K562 (cell line): ENCODE measurements around the gene C11orf91. TPM values are rescaled to one million over a fixed set of nuclear protein-coding genes. Genes with fewer than 3 reads are reported as not detected.
A peak's percentile ranks its signal among the peaks of the same experiment; 100 is the strongest.

Experiments
- ATF1 ChIP-seq, 2 experiments: fragments of 450-650 bp in 1 of 2; IDR thresholded peaks; 2 replicates each; pipeline ENCODE4 v1.6.1; 2016; ENCODE audit warnings: missing compliant biosample characterization in 1 of 2, missing genetic modification characterization in 1 of 2
- BACH1 ChIP-seq: fragments of 200-800 bp; sonication (Bioruptor generic); IDR thresholded peaks from 2 replicates; pipeline ENCODE4 v1.6.1; 2016; ENCODE audit warnings: missing genetic modification characterization, missing compliant biosample characterization
- ESRRA ChIP-seq: fragments of 450-650 bp; IDR thresholded peaks from 2 replicates; pipeline ENCODE4 v1.6.1; 2014; ENCODE audit warnings: low read depth, mild to moderate bottlenecking, moderate library complexity, borderline replicate concordance
- FOXK2 ChIP-seq, 2 experiments: fragments of 450-650 bp; IDR thresholded peaks in 1 of 2; conservative IDR thresholded peaks in 1 of 2; 2 replicates each; pipeline ENCODE4 v1.6.1; 2016; ENCODE audit warnings: low read depth in 2 of 2, mild to moderate bottlenecking in 1 of 2
- HMG20B ChIP-seq: fragments of 250-450 bp; sonication (Bioruptor Pico); IDR thresholded peaks from 2 replicates; pipeline ENCODE4 v1.5.0; 2021; ENCODE audit warnings: mild to moderate bottlenecking
- HOXB6 ChIP-seq: fragments of 250-450 bp; sonication (Bioruptor Pico); IDR thresholded peaks from 2 replicates; pipeline ENCODE4 v1.5.1; 2022; ENCODE audit warnings: mild to moderate bottlenecking, borderline replicate concordance
- NBN ChIP-seq: fragments of 450-650 bp; IDR thresholded peaks from 2 replicates; pipeline ENCODE4 v1.6.1; 2016; ENCODE audit warnings: low read depth, mild to moderate bottlenecking
- NR1H2 ChIP-seq: sonication (generic); formaldehyde crosslinking; IDR thresholded peaks from 2 replicates; pipeline ENCODE4 v1.4.0; 2020; ENCODE audit warnings: mild to moderate bottlenecking, missing genetic modification reagents
- PKNOX1 ChIP-seq: fragments of 450-650 bp; IDR thresholded peaks from 2 replicates; pipeline ENCODE4 v1.6.1; 2016
- PTBP1 ChIP-seq: fragments of 200-400 bp; formaldehyde crosslinking; IDR thresholded peaks from 2 replicates; pipeline ENCODE4 v1.6.1; 2017; ENCODE audit warnings: low read depth, low read length
- SMAD2 ChIP-seq: fragments of 150-350 bp; IDR thresholded peaks from 2 replicates; pipeline ENCODE4 v1.6.1; 2014; ENCODE audit warnings: low read depth, mild to moderate bottlenecking, low read length
- SOX6 ChIP-seq: fragments of 450-650 bp; IDR thresholded peaks from 2 replicates; pipeline ENCODE4 v1.6.1; 2014; ENCODE audit warnings: mild to moderate bottlenecking
- TEAD4 ChIP-seq, 2 experiments: sonication (generic) in 1 of 2; formaldehyde crosslinking in 1 of 2; IDR thresholded peaks; 2 replicates each; pipeline versions ENCODE4 v1.6.1 to v1.8.0; 2012 to 2022; ENCODE audit warnings: borderline replicate concordance in 1 of 2, inconsistent platforms in 1 of 2, low read length in 1 of 2, mild to moderate bottlenecking in 1 of 2, missing genetic modification reagents in 1 of 2
- ZBTB26 ChIP-seq: fragments of 450-650 bp; formaldehyde crosslinking; IDR thresholded peaks from 2 replicates; pipeline ENCODE4 v1.4.0; 2022; ENCODE audit warnings: missing genetic modification characterization
- ZNF133 ChIP-seq: fragments of 250-450 bp; sonication (Bioruptor Pico); IDR thresholded peaks from 2 replicates; pipeline ENCODE4 v1.4.0; 2020; ENCODE audit warnings: mild to moderate bottlenecking
- ZNF197 ChIP-seq: fragments of 200-800 bp; sonication (Bioruptor generic); IDR thresholded peaks from 2 replicates; pipeline ENCODE4 v1.6.1; 2016; ENCODE audit warnings: low read depth, missing genetic modification characterization, missing compliant biosample characterization
- ZNF395 ChIP-seq: fragments of 200-800 bp; sonication (Bioruptor generic); IDR thresholded peaks from 2 replicates; pipeline ENCODE4 v1.6.1; 2017; ENCODE audit warnings: missing genetic modification characterization, missing compliant biosample characterization
- ZNF41 ChIP-seq: fragments of 250-450 bp; sonication (Bioruptor Pico); conservative IDR thresholded peaks from 2 replicates; pipeline ENCODE4 v1.4.0; 2020; ENCODE audit warnings: mild to moderate bottlenecking
- ZNF589 ChIP-seq: fragments of 200-800 bp; sonication (Bioruptor generic); IDR thresholded peaks from 2 replicates; pipeline ENCODE4 v1.6.1; 2016; ENCODE audit warnings: low read depth, missing genetic modification characterization, missing compliant biosample characterization
- ZNF699 ChIP-seq: fragments of 250-450 bp; sonication (Bioruptor Pico); IDR thresholded peaks from 2 replicates; pipeline ENCODE4 v1.8.0; 2021; ENCODE audit warnings: mild to moderate bottlenecking, moderate library complexity; ENCODE audit not compliant: insufficient replicate concordance
- polyA plus RNA-seq, 8 experiments: library from polyadenylated mRNA; depleted of rRNA in 4 of 8; stranded (reverse) in 5 of 8; unstranded in 3 of 8; fragments of >200 nt; fragmentation: Nextera tagmentation in 2 of 8; fragmentation: Illumina TruSeq in 1 of 8; extraction: Ambion mirVana in 2 of 8; extraction: Trizol in 1 of 8; gene quantifications; 2 replicates each; pipeline versions ENCODE4 v1.2.1 to v1.2.3, GENCODE V29; 2011 to 2014; ENCODE audit warnings: inconsistent platforms in 1 of 8, missing spikeins in 1 of 8
- total RNA-seq, 7 experiments: library from RNA; depleted of rRNA in 6 of 7; stranded (reverse); fragments of >200 nt in 6 of 7; fragmentation: Illumina TruSeq in 2 of 7; extraction: Trizol in 2 of 7; gene quantifications; 2 replicates each; pipeline versions ENCODE4 v1.2.1 to v1.2.3, GENCODE V29; 2011 to 2021; ENCODE audit warnings: low replicate concordance in 1 of 7
- TF ChIP-seq, protein P1 (sequence below): fragments of 450-650 bp; IDR thresholded peaks from 2 replicates; pipeline ENCODE4 v1.6.1; 2016; ENCODE audit warnings: mild to moderate bottlenecking

Gene C11orf91
- total and polyA plus RNA-seq, 9 of the 15 experiments (the other 6 are each of a cell fraction or from before 2014, with no cell fraction given): not detected

- TF ChIP-seq ZNF395 (CRISPR knock-in tag): 0 out of 2 replicates have a peak, but pooled peaks have one; percentile 6
- TF ChIP-seq, protein P1, sequence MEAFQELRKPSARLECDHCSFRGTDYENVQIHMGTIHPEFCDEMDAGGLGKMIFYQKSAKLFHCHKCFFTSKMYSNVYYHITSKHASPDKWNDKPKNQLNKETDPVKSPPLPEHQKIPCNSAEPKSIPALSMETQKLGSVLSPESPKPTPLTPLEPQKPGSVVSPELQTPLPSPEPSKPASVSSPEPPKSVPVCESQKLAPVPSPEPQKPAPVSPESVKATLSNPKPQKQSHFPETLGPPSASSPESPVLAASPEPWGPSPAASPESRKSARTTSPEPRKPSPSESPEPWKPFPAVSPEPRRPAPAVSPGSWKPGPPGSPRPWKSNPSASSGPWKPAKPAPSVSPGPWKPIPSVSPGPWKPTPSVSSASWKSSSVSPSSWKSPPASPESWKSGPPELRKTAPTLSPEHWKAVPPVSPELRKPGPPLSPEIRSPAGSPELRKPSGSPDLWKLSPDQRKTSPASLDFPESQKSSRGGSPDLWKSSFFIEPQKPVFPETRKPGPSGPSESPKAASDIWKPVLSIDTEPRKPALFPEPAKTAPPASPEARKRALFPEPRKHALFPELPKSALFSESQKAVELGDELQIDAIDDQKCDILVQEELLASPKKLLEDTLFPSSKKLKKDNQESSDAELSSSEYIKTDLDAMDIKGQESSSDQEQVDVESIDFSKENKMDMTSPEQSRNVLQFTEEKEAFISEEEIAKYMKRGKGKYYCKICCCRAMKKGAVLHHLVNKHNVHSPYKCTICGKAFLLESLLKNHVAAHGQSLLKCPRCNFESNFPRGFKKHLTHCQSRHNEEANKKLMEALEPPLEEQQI: no peak
- TF ChIP-seq ZBTB26: no peak
- peak; percentile 51; the same call in 1 of the 2 replicates for TF ChIP-seq NBN
- no peak for TF ChIP-seq NR1H2
- TF ChIP-seq ZNF197 (CRISPR knock-in tag): no peak
- TF ChIP-seq PTBP1: no peak
- TF ChIP-seq FOXK2 (conservative IDR thresholded peaks at IDR 0.05 in 1 of 2, IDR thresholded peaks at IDR 0.05 in 1 of 2; ENCODE audit: low read depth in 2 of 2): 0 out of 4 replicates have a peak, but pooled peaks of 1 of the 2 experiments have one; percentile 24
- TF ChIP-seq SMAD2: no peak
- TF ChIP-seq BACH1 (tag): no peak; the same call in 1 of the 2 replicates
- TF ChIP-seq ZNF41 (CRISPR knock-in tag): no peak
- TF ChIP-seq SOX6: peak; percentile 96
- TF ChIP-seq ZNF589 (CRISPR knock-in tag): no peak
- peak; percentile 61; the same call in 1 of the 2 replicates for TF ChIP-seq PKNOX1
- TF ChIP-seq TEAD4 (IDR thresholded peaks at IDR 0.05; ENCODE audit: low read length): no peak; the same call in 1 of the 2 replicates
- no peak for TF ChIP-seq TEAD4 (CRISPR knock-in tag; IDR thresholded peaks at IDR 0.05; ENCODE audit: borderline replicate concordance)
- no peak for TF ChIP-seq ZNF133 (CRISPR knock-in tag)
- no peak for TF ChIP-seq ZNF699 (CRISPR knock-in tag)
- TF ChIP-seq HMG20B (CRISPR knock-in tag): no peak
- peak; percentile 93 for TF ChIP-seq ESRRA
- no peak for TF ChIP-seq HOXB6 (CRISPR knock-in tag)
- TF ChIP-seq ATF1 (CRISPR knock-in tag; IDR thresholded peaks at IDR 0.05): no peak
- 0 out of 2 replicates have a peak, but pooled peaks have one; percentile 4 for TF ChIP-seq ATF1 (tag; IDR thresholded peaks at IDR 0.05)
These were observed 22.7 kb upstream of the C11orf91 start (continued) for GRCh38 chr11:33723238-33723881.
